DOHH2 (cell line): Measurements from ENCODE around the gene SEPTIN5.

ENCODE experiments used
- H3F3A ChIP-seq: fragments of 200-600 bp; sonication (generic), shearing (Covaris generic); 2 replicates; pipeline ENCODE4 v1.6.0; 2016; ENCODE audit warnings: antibody characterized with exemption, mild to moderate bottlenecking; ENCODE audit not compliant: control insufficient read depth, insufficient read depth
- H3K27ac ChIP-seq: fragments of 200-600 bp; sonication (generic); 2 replicates; pipeline ENCODE4 v1.5.1; 2014; ENCODE audit warnings: low read depth, mild to moderate bottlenecking, low read length, moderate library complexity
- H3K27me3 ChIP-seq: fragments of 200-600 bp; sonication (generic); 2 replicates; pipeline ENCODE4 v1.6.1; 2014; ENCODE audit warnings: mild to moderate bottlenecking, low read length, mixed read lengths; ENCODE audit not compliant: control insufficient read depth
- H3K36me3 ChIP-seq: fragments of 200-600 bp; sonication (generic); 2 replicates; pipeline ENCODE4 v1.6.1; 2014; ENCODE audit warnings: mild to moderate bottlenecking, low read length, moderate library complexity, mixed read lengths; ENCODE audit not compliant: control insufficient read depth
- H3K4me1 ChIP-seq: fragments of 200-600 bp; sonication (generic); 2 replicates; pipeline ENCODE4 v1.6.1; 2014; ENCODE audit warnings: mild to moderate bottlenecking, low read length, mixed read lengths; ENCODE audit not compliant: control insufficient read depth
- H3K4me2 ChIP-seq: fragments of 200-600 bp; sonication (generic); 2 replicates; pipeline ENCODE4 v1.6.0; 2014; ENCODE audit warnings: mild to moderate bottlenecking, low read length, moderate library complexity
- H3K4me3 ChIP-seq: fragments of 200-600 bp; sonication (generic); 2 replicates; pipeline ENCODE4 v1.5.1; 2014; ENCODE audit warnings: mild to moderate bottlenecking, low read length, mixed read lengths
- H3K79me2 ChIP-seq: fragments of 200-600 bp; sonication (generic); 2 replicates; pipeline ENCODE4 v1.6.1; 2014; ENCODE audit warnings: mild to moderate bottlenecking, low read length, mixed read lengths; ENCODE audit not compliant: control insufficient read depth
- H3K9me2 ChIP-seq: fragments of 200-600 bp; sonication (generic); replicated peaks from 2 replicates; pipeline ENCODE4 v1.6.1; 2014; ENCODE audit warnings: mild to moderate bottlenecking, low read length, mixed read lengths; ENCODE audit not compliant: control insufficient read depth
- H3K9me3 ChIP-seq: fragments of 200-600 bp; sonication (generic); 2 replicates; pipeline ENCODE4 v1.6.1; 2014; ENCODE audit warnings: antibody characterized with exemption, low read length, mixed read lengths; ENCODE audit not compliant: control insufficient read depth, insufficient read depth
- H4K20me1 ChIP-seq: fragments of 200-600 bp; sonication (generic); 2 replicates; pipeline ENCODE4 v1.6.0; 2014; ENCODE audit warnings: low read depth, mild to moderate bottlenecking, antibody characterized with exemption, low read length, moderate library complexity; ENCODE audit not compliant: control insufficient read depth, insufficient read depth
- CTCF ChIP-seq: fragments of 200-600 bp; sonication (generic); IDR thresholded peaks from one replicate; pipeline ENCODE4 v1.5.1; 2014; ENCODE audit warnings: antibody characterized with exemption, mild to moderate bottlenecking, low read depth, low read length; ENCODE audit not compliant: poor library complexity, severe bottlenecking
- EZH2phosphoT487 ChIP-seq: fragments of 200-600 bp; sonication (generic); IDR thresholded peaks from 2 replicates; pipeline ENCODE4 v1.6.1; 2017; ENCODE audit warnings: borderline replicate concordance, mild to moderate bottlenecking, antibody characterized with exemption, low read length, moderate library complexity, mixed read lengths

The SEPTIN5 gene

GRCh38 chr22:19680287-19680881, 33.9 kb upstream of the SEPTIN5 start:
- Histone ChIP-seq H3K4me3 (no peak overlapping the region), H3K9me3 (no peaks in the 10 kb centered on the region), H3K9me2 (no peaks in the 10 kb centered on the region), H3K4me2 (no peak overlapping the region), H3K36me3 (no peaks in the 10 kb centered on the region), H3K27me3 (peaks cover 19% of the 10 kb centered on the region), H4K20me1 (no peaks in the 10 kb centered on the region; the same call in 1 of the 2 replicates), H3K27ac (no peak overlapping the region), H3K4me1 (no peaks in the 10 kb centered on the region), H3K79me2 (no peaks in the 10 kb centered on the region), H3F3A (no peaks in the 10 kb centered on the region)
- TF ChIP-seq CTCF (no peak), EZH2phosphoT487 (no peak)

- Histone ChIP-seq H3K36me3 (no peaks in the 10 kb centered on the region), H3K4me2 (no peak overlapping the region), H3K79me2 (no peaks in the 10 kb centered on the region), H3K4me1 (no peaks in the 10 kb centered on the region), H3K9me2 (no peaks in the 10 kb centered on the region), H3K27me3 (peaks cover 19% of the 10 kb centered on the region), H3K4me3 (no peak overlapping the region), H3K27ac (no peak overlapping the region), H3F3A (no peaks in the 10 kb centered on the region), H3K9me3 (no peaks in the 10 kb centered on the region), H4K20me1 (no peaks in the 10 kb centered on the region; the same call in 1 of the 2 replicates)
- TF ChIP-seq CTCF (no peak), EZH2phosphoT487 (no peak)
These were observed 33.1 kb upstream of the SEPTIN5 start for GRCh38 chr22:19680911-19681862.

GRCh38 chr22:19681863-19682245, 32.4 kb upstream of the SEPTIN5 start:
- H3K79me2 ChIP-seq, result no peaks in the 10 kb centered on the region
- H3K27me3 ChIP-seq, result peaks cover 19% of the 10 kb centered on the region
- no peak overlapping the region for H3K27ac ChIP-seq
- no peaks in the 10 kb centered on the region for H3K36me3 ChIP-seq
- H3K4me3 ChIP-seq, result no peak overlapping the region
- TF ChIP-seq EZH2phosphoT487, result no peak
- no peak for TF ChIP-seq CTCF
- H3K9me3 ChIP-seq, result no peaks in the 10 kb centered on the region
- no peak overlapping the region for H3K4me2 ChIP-seq
- H3F3A ChIP-seq, result no peaks in the 10 kb centered on the region; the same call in 1 of the 2 replicates
- H4K20me1 ChIP-seq, result no peaks in the 10 kb centered on the region; the same call in 1 of the 2 replicates
- H3K9me2 ChIP-seq, result no peaks in the 10 kb centered on the region
- no peaks in the 10 kb centered on the region for H3K4me1 ChIP-seq
